ENCODE results near the gene AP4M1. TPM values are rescaled to one million over a fixed set of nuclear protein-coding genes. Genes with fewer than 3 reads are reported as not detected.

AP4M1 gene
- total and polyA plus RNA-seq, 9 of the 15 experiments (the other 6 are each of a cell fraction or from before 2014, with no cell fraction given), result 1.3 to 30.9 (median 14.1) TPM

- TF ChIP-seq CBX5 (IDR thresholded peaks at IDR 0.05; ENCODE audit: borderline replicate concordance, low read depth) (no peak), ZNF398 (CRISPR knock-in tag; IDR thresholded peaks at IDR 0.05) (no peak), RBM34 (IDR thresholded peaks at IDR 0.05; ENCODE audit: borderline replicate concordance, insufficient read depth, low read length) (no peak), SIRT6 (IDR thresholded peaks at IDR 0.05; ENCODE audit: low read depth, low read length) (no peak), SMC3 (conservative IDR thresholded peaks at IDR 0.05; ENCODE audit: insufficient read depth, low read depth, low read length) (0 out of 2 replicates have a peak, but pooled peaks have one; percentile 13), ARNT (IDR thresholded peaks at IDR 0.05) (peak; percentile 22 to 98; a peak in 3 of 4 replicates), SMAD3 (CRISPR knock-in tag; conservative IDR thresholded peaks at IDR 0.05) (peak; percentile 72; the same call in 1 of the 2 replicates), GATAD2B (IDR thresholded peaks at IDR 0.05; ENCODE audit: borderline replicate concordance) (no peak), MECOM (CRISPR knock-in tag; IDR thresholded peaks at IDR 0.05) (no peak), ZSCAN29 (IDR thresholded peaks at IDR 0.05) (no peak), HNRNPUL1 (IDR thresholded peaks at IDR 0.05; ENCODE audit: low read length) (no peak), MAFK (IDR thresholded peaks at IDR 0.05; ENCODE audit: low read length) (peak; percentile 24; the same call in 1 of the 2 replicates), ZNF212 (CRISPR knock-in tag; IDR thresholded peaks at IDR 0.05) (0 out of 2 replicates have a peak, but pooled peaks have one; percentile 48), E2F6 (IDR thresholded peaks at IDR 0.05; ENCODE audit: borderline replicate concordance in 1 of 2, extremely low read depth in 1 of 2, insufficient read depth in 1 of 2, insufficient read length in 1 of 2, low read depth in 1 of 2, low read length in 1 of 2, poor library complexity in 1 of 2, severe bottlenecking in 1 of 2) (peak; percentile 35 to 60), SFPQ (IDR thresholded peaks at IDR 0.05; ENCODE audit: low read depth, low read length) (no peak), CBX3 (IDR thresholded peaks at IDR 0.05; ENCODE audit: borderline replicate concordance in 1 of 2, low read length in 2 of 2) (peak in 1 of 2 experiments; percentile 30; a peak in 1 of 3 replicates), JUNB (CRISPR knock-in tag; conservative IDR thresholded peaks at IDR 0.05) (0 out of 2 replicates have a peak, but pooled peaks have one; percentile 10), ZNF740 (CRISPR knock-in tag; IDR thresholded peaks at IDR 0.05) (no peak), ZNF740 (tag; IDR thresholded peaks at IDR 0.05) (no peak), XRCC3 (IDR thresholded peaks at IDR 0.05) (no peak), RB1 (IDR thresholded peaks at IDR 0.05; ENCODE audit: low read depth) (peak; percentile 96), KDM5B (IDR thresholded peaks at IDR 0.05; ENCODE audit: insufficient replicate concordance, low read depth, low read length) (peak; percentile 94)
Measured at GRCh38 chr7:100119072-100119969, 17.9 kb downstream of the AP4M1 start, which contains the start of the genes CNPY4 and TAF6 (continued).

All from K562 (cell line).